GM04504 (cell line): ENCODE measurements around the gene EZR.

Source experiments
- DNase-seq: peaks from one replicate; pipeline ENCODE4 v3.0.0-alpha.2; 2012; ENCODE audit warnings: low read depth

EZR gene

GRCh38 chr6:158819213-158819976 is at the start of gene EZR:
TSS of gene EZR (minus strand) at chr6:158819368. CDS start at chr6:158818093, 1,275 bp downstream.
- no peak for DNase-seq

- DNase-seq, result no peak
Measured at GRCh38 chr6:158868122-158868480, 48.9 kb upstream of the EZR start.

- DNase-seq, result no peak
Measured at GRCh38 chr6:158867381-158868121, 48.4 kb upstream of the EZR start.

- DNase-seq, result no peak
Measured at GRCh38 chr6:158865769-158866168, 46.6 kb upstream of the EZR start.

- DNase-seq, result no peak
Measured at GRCh38 chr6:158863646-158864045, 44.5 kb upstream of the EZR start.

- no peak for DNase-seq
Measured at GRCh38 chr6:158861686-158862381, 42.7 kb upstream of the EZR start.

GRCh38 chr6:158860279-158860865 is 41.2 kb upstream of the EZR start:
- no peak for DNase-seq

GRCh38 chr6:158856261-158856660 is 37.1 kb upstream of the EZR start:
- no peak for DNase-seq

GRCh38 chr6:158854214-158855101 is 35.3 kb upstream of the EZR start:
- no peak for DNase-seq

GRCh38 chr6:158853880-158854213 is 34.7 kb upstream of the EZR start:
- DNase-seq, result no peak

- peak; percentile 47 for DNase-seq
Measured at GRCh38 chr6:158853072-158853879, 34.1 kb upstream of the EZR start.

- no peak for DNase-seq
Measured at GRCh38 chr6:158852312-158853071, 33.3 kb upstream of the EZR start.

- no peak for DNase-seq
Measured at GRCh38 chr6:158850807-158851115, 31.6 kb upstream of the EZR start.

GRCh38 chr6:158849899-158850806 is 31.0 kb upstream of the EZR start:
- DNase-seq, result peak; percentile 80

GRCh38 chr6:158848490-158848895 is 29.3 kb upstream of the EZR start:
- DNase-seq, result no peak

- no peak for DNase-seq
Measured at GRCh38 chr6:158847786-158848185, 28.6 kb upstream of the EZR start.

- DNase-seq, result no peak
Measured at GRCh38 chr6:158847012-158847529, 27.9 kb upstream of the EZR start.

GRCh38 chr6:158843751-158844683 is 24.8 kb upstream of the EZR start:
- DNase-seq, result no peak
